Hematopoietic multipotent progenitor cell (in vitro differentiated cells): ENCODE data around the gene SLAIN2. TPM values are rescaled to one million over a fixed set of nuclear protein-coding genes. Genes with fewer than 3 reads are reported as not detected.

Source experiments
- DNase-seq, 3 donors: peaks; one replicate each; pipeline ENCODE4 v3.0.0-alpha.2; 2011 to 2015; ENCODE audit warnings: low read depth in 2 of 3, low spot score in 2 of 3
- total RNA-seq: library from RNA; depleted of rRNA; stranded (reverse); fragments of >200 nt; gene quantifications from one replicate; pipeline ENCODE4 v1.2.3, GENCODE V29; 2012

Gene SLAIN2
- total RNA-seq, 1 donor: 17.5 TPM

GRCh38 chr4:48368389-48368788 lies 27.1 kb downstream of the SLAIN2 start:
- DNase-seq: no peak

DNA sequence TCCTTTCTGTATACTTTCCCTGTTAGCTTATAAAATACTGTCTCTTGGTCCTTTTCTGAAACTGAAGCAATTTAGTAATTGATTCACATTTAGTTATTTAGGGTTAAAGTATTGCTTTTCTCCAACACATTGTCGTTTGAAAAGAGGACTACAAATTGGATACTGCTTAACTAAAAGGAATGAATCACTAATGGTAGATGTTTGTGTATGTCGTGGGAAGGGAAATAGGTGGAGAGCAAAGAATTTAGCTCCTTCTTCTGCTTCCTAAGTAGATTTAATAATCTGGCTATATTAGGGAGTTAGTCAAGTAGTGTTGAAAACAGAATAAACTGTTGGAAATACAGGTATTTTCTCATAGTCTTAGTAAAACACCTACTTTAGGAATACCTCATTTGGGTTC lies 27.9 kb downstream of the SLAIN2 start:
- no peak for DNase-seq

DNA sequence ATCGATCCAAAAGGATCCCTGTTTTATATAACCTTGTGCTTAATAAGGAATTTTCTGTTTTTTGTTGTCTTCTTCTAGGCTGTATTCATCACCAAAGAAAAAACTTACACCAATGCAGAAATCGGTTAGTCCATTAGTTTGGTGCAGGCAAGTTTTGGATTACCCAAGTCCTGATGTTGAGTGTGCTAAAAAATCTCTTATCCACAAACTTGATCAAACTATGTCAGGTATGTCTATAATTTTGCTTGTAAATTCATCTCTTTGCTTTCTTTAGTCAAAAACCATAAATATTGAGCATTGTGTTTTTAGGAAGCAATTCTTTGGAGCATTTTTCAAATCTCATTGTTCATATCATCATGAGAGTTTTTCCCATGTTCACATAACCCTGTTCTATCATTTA lies 28.4 kb downstream of the SLAIN2 start:
- no peak for DNase-seq

GRCh38 chr4:48370260-48371134 lies 29.2 kb downstream of the SLAIN2 start:
- no peak for DNase-seq

GRCh38 chr4:48372272-48372671 lies 30.9 kb downstream of the SLAIN2 start:
- DNase-seq: no peak

DNA sequence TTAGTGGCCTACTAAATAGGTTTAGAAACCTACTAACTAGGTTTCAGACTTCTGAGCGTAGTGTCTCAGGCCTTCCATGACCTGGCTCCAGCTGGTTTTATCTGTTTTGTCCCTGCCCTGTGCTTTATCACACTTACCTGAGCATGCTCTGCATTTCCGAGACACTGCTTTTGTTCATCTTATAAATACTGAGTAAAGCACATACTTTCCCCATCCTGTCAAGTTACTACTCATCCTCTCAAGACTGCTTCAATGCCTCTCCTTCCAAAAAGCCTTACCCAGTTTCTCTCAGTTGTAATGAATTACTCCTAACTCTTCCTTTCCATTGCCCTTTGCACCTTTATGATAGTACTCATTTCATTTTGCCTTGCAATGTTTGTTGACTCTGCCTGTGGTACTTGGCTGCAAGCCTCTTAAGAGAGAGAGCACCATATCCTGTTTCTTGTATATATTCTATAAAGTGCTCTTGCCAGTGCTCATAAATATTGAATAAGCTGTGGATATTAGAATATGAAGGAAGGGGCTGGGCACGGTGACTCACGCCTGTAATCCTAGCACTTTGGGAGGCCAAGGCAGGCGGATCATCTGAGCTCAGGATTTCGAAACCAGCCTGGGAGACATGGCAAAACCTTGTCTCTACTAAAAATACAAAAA lies 34.4 kb downstream of the SLAIN2 start:
- no peak for DNase-seq

DNA sequence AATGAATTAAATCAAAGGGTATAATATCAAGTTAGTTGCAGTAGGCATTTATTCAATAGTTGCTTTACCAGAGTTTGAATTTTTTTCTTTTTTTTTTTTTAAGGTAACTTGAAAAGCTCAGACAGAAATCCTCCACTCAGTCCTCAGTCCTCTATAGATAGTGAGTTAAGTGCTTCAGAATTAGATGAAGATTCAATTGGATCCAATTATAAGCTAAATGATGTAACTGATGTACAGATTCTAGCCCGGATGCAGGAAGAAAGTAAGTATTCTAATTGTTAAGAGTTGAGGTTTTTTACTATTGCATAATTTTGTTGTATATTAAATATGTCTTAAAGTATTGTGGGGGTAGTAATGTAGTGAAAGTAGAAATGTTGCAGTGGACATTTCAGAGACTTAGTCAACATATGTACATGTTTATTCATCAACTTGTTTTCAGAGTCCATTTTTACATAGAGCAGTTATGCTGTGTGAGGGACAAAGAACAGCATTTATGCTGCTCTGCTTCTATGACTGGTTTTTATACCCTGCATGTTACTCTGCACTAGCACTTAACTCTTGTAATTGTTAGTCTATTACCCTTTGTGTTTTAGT lies 38.4 kb downstream of the SLAIN2 start:
- DNase-seq: no peak

DNA sequence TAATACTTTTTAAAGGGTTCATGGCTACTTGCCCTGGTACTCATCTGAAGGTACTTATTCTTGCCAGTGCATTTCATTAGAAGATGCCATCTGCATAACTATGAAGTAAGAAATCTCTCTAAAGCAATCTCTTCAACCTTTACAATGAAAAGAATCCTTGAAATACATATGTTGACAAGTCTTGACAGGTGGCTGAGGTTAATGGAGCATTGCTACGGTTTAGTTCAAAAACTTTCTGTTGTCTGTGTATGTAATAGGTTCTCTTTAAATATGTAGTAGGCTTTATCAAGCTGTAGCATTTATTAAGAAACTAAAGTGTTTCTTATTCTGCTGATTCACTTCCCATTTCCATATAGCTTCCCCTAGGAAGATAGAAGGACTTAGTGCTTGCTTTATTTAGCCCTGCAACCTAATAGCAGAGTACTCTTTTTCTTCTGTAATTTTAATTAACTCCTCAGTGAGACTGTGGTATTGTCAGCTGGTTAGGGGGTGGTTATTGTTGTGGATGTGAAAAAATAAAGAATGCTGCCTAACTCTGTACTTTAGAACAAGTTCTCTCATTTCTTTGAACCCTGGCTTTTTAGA lies 39.3 kb downstream of the SLAIN2 start:
- DNase-seq: peak in 2 of 3 donors; percentile 2 to 16

DNA sequence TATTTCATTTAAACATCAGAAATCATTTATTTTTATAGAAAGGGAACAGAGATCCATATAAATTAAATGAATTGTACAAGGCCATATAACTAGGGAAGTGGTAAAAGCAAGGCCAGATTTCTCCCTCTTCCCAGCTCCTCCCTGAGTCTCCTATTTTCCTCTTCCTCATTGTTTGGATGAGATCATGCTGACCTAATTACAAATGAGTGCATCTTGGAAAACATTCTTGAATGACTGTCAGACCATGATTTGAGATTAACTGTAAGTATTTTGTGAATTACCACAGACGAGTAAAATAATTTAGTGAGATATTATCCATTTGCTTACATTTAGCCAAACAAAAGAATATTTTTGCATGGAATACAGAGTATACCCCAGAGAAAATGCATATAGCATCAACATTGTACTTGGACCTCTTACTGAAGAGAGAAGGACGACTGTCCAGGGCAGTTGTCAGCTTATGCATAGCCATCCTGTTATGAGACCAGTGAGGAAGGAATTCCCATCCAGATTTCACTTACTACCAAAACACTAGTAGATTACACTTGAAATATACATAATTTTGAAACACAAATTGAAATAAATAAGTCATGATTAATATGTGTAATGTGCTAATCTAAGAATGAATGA lies 47.3 kb downstream of the SLAIN2 start:
- no peak for DNase-seq

GRCh38 chr4:48396043-48396442 lies 54.7 kb downstream of the SLAIN2 start:
- DNase-seq: no peak

- no peak for DNase-seq
These were observed 59.1 kb downstream of the SLAIN2 start for GRCh38 chr4:48400416-48400815.

DNA sequence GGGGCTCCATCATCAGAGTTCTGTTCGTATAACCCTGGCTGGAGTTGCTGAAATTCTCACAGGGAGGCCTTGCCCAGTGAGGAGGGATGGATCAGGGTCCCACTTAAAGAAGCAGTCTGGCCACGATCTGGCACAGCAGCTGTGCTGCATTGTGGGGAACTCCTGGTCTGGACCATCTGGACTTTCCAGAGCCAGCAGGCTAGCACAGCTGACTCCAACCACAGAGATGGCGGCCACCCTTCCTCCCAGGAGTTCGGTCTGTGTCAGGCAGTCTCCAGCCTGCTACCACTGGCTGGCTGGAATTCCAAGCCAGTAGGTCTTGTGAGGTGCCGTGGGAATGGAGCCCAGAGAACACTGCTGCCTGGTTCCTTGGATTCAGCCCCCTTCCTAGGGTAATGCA lies 62.0 kb downstream of the SLAIN2 start:
- DNase-seq: no peak

DNA sequence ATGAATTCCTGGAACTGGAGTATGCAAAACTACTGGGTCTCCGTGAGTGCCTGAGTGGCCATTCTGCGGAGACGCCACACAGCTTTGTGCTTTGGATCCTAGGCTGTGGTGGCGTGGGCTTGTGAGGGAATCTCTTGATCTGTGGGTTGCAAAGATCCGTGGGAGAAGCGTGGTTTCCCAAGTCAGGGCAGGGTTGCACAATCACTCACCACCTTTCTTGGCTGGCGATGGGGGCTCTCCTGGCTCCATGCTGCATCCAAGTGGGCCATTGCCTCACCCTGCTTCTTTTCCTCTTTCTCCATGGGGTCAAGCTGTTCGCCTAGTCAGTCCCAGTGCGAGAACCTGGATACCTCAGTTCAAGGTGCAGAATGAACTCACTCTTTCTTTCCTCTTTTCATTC lies 62.5 kb downstream of the SLAIN2 start:
- no peak for DNase-seq

DNA sequence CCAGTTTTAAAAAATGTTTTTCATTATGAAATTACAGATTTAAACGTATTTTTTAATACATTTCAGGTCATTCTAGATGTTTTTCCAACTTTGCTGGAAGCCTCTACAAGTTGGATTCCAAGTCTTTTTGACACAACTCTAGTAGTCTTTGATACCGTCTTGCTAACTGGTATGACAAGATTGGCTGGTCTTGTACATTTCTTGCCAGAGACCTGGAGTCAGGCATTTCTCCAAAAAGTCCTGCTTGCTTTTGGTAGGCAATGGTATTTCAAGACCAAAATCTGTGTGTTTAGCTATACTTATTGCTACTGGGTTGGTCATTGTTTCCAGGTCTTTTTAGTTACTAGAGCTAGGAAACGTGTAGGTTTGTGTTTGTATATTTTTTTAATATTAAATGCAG lies 64.6 kb downstream of the SLAIN2 start:
- no peak for DNase-seq

- no peak for DNase-seq
These were observed 67.9 kb downstream of the SLAIN2 start for GRCh38 chr4:48409203-48409602.

DNA sequence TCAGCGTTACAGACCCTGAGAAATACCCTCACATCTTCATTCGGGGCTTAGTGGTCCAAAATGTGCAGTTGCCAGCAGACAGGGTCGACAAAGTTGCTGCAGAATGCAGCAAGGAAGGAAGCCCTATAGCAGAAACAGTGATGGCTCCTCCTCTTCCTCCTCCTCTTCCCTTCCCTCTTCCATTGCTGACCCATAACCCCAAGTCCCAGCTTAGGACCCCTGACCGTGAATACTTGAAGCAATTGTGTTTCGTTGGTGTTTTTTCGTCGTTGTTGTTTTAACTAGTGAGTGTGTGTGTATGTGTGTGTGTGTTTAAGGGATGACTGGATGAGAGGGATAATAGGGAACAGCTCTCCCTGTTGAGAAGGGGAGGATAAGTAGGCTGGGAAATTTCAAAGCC lies 69.5 kb downstream of the SLAIN2 start:
- no peak for DNase-seq

GRCh38 chr4:48420144-48420543 lies 78.8 kb downstream of the SLAIN2 start:
- DNase-seq: no peak

DNA sequence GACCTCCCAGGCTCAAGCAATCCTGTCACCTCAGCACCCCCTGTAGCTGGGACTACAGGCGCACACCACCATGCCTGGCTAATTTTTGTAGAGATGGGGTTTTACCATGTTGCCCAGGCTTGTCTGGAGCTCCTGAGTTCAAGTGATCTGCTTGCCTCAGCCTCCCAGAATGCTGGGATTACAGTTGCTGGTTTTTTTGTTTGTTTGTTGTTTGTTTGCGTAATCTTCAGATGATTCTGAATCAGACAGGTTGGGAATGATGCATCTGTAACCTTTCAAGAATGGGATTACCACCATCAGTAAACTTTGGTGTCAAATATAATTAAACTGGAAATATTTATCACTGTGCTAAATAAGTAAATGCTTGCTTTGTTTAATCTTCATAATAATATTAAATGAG lies 79.8 kb downstream of the SLAIN2 start:
- DNase-seq: no peak

DNA sequence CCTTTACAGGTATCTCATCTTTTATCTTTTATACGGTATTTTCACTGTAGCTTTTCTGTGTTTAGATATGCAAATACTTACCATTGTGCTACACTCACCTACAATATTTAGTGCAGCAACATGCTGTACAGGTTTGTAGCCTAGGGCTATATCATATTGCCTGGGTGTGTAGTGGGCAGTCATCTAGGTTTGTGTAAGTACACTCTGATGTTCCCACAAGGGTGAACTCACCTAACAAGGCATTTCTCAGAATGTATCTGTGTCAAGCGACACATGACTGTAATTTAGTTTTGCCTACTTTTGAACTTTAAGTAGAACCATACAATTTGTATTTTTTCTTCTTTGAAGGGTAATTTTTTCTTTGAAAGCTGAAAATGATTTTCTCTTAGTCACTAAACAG lies 87.6 kb downstream of the SLAIN2 start:
- no peak for DNase-seq

DNA sequence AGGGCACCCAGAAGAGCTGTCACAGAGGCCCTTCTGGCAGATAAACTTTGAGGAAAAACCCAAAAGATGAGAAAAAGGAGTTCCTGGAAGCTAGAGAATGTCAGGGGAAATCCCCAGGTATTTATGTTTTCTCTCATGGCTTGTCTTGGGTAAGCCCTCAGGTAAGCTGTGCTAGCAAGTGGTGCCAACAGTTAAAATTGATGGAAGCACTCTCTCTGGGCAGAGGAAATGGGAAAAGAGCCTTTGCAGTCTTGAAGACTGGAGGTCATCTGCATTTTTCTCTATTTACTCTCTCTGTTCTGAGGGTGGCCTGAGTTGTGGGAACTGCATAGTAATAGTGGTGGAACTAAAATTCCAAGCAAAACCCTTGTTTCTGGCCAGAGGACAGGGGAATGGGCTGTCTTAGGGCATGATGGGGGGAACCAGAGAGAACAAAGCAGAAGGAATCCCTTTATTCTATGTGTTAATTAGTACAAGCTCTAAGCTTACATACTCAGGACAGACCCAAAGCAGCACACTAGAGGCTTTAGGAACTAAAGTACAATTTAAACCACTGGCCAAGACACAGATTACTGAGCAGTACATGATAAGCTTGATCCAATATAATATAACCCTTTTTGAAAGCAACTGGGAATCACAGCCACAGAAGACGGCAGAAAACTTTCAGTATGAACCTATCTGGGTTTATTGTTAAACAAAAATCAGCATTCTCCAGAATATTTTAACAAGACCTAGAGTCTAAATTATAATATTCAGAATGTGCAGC lies 88.6 kb downstream of the SLAIN2 start:
- no peak for DNase-seq
